HCT116 (cell line): ENCODE measurements around the gene TNFRSF6B.

ENCODE experiments used
- ATF3 ChIP-seq: IDR thresholded peaks from 2 replicates; pipeline ENCODE4 v1.6.1; 2012
- CTCF ChIP-seq, 3 experiments: fragments of 200-600 bp in 1 of 3; sonication (generic) in 1 of 3; IDR thresholded peaks in 2 of 3; conservative IDR thresholded peaks in 1 of 3; 2 replicates each; pipeline ENCODE4 v1.5.1; 2012 to 2017; ENCODE audit warnings: low read depth in 2 of 3, low read length in 2 of 3, antibody characterized with exemption in 1 of 3, borderline replicate concordance in 1 of 3, control low read depth in 1 of 3, mild to moderate bottlenecking in 1 of 3, mixed read lengths in 1 of 3, mixed run types in 1 of 3, moderate library complexity in 1 of 3; ENCODE audit not compliant: insufficient read depth in 1 of 3
- EZH2 ChIP-seq: fragments of 200-600 bp; sonication (generic); IDR thresholded peaks from 2 replicates; pipeline ENCODE4 v1.6.1; 2017; ENCODE audit warnings: antibody characterized with exemption, mixed run types
- FOSL1 ChIP-seq: IDR thresholded peaks from 2 replicates; pipeline ENCODE4 v1.6.1; 2012; ENCODE audit warnings: low read depth
- POLR2A ChIP-seq: IDR thresholded peaks from 2 replicates; pipeline ENCODE4 v1.7.0; 2011; ENCODE audit warnings: borderline replicate concordance; ENCODE audit not compliant: insufficient read depth, insufficient read length; ENCODE audit errors: extremely low read depth
- POLR2AphosphoS5 ChIP-seq: IDR thresholded peaks from 2 replicates; pipeline ENCODE4 v1.6.1; 2011; ENCODE audit warnings: mild to moderate bottlenecking, low read depth, low read length, moderate library complexity
- RAD21 ChIP-seq: IDR thresholded peaks from 2 replicates; pipeline ENCODE4 v1.6.1; 2012; ENCODE audit warnings: low read depth, mild to moderate bottlenecking
- REST ChIP-seq: IDR thresholded peaks from 2 replicates; pipeline ENCODE4 v1.6.1; 2012; ENCODE audit warnings: low read depth
- SIN3A ChIP-seq: IDR thresholded peaks from 2 replicates; pipeline ENCODE4 v1.6.1; 2012; ENCODE audit warnings: low read depth

GRCh38 chr20:63678071-63678470, 18.4 kb upstream of the TNFRSF6B start:
- TF ChIP-seq RAD21 (no peak), CTCF (IDR thresholded peaks at IDR 0.05 in 2 of 3, conservative IDR thresholded peaks at IDR 0.05 in 1 of 3; ENCODE audit: borderline replicate concordance in 1 of 3, insufficient read depth in 1 of 3, low read depth in 2 of 3, low read length in 2 of 3) (no peak), ATF3 (no peak), POLR2AphosphoS5 (no peak), FOSL1 (no peak), EZH2 (no peak), POLR2A (no peak), SIN3A (no peak), REST (no peak)
